Suprapubic skin (tissue), 4 donors: Measurements from ENCODE around the gene ATOH8. TPM values are rescaled to one million over a fixed set of nuclear protein-coding genes. Genes with fewer than 3 reads are reported as not detected.

ENCODE experiments used
- DNase-seq, 2 donors: peaks; one replicate each; pipeline ENCODE4 v3.0.0-alpha.2; 2019; ENCODE audit warnings: low spot score in 2 of 2
- H3K27ac ChIP-seq: fragments of 200-600 bp; sonication (generic); one replicate; pipeline ENCODE4 v1.5.1; 2019
- H3K27me3 ChIP-seq: fragments of 200-600 bp; sonication (generic); one replicate; pipeline ENCODE4 v1.5.1; 2019
- H3K36me3 ChIP-seq: fragments of 200-600 bp; sonication (generic); one replicate; pipeline ENCODE4 v1.5.1; 2019
- H3K4me1 ChIP-seq: fragments of 200-600 bp; sonication (generic); one replicate; pipeline ENCODE4 v1.5.1; 2019
- H3K4me3 ChIP-seq: fragments of 200-600 bp; sonication (generic); one replicate; pipeline ENCODE4 v1.5.1; 2019; ENCODE audit warnings: mild to moderate bottlenecking
- H3K9me3 ChIP-seq: fragments of 200-600 bp; sonication (generic); one replicate; pipeline ENCODE4 v1.5.1; 2019
- CTCF ChIP-seq, 2 donors: fragments of 200-600 bp in 1 of 2; fragments of 450-650 bp in 1 of 2; sonication (generic) in 1 of 2; IDR thresholded peaks; one replicate each; pipeline ENCODE4 v1.5.1; 2016 to 2019; ENCODE audit warnings: antibody characterized with exemption in 2 of 2, mild to moderate bottlenecking in 1 of 2, moderate library complexity in 1 of 2
- EP300 ChIP-seq: sonication (generic); formaldehyde crosslinking; IDR thresholded peaks from one replicate; pipeline ENCODE4 v1.6.1; 2017; ENCODE audit warnings: antibody characterized with exemption
- POLR2A ChIP-seq, 2 donors: fragments of 450-650 bp; IDR thresholded peaks; one replicate each; pipeline ENCODE4 v1.6.1; 2017; ENCODE audit warnings: antibody characterized with exemption in 2 of 2, mild to moderate bottlenecking in 2 of 2, moderate library complexity in 2 of 2
- POLR2AphosphoS5 ChIP-seq, 3 donors: sonication (generic); formaldehyde crosslinking; IDR thresholded peaks; one replicate each; pipeline ENCODE4 v1.6.1; 2017; ENCODE audit warnings: antibody characterized with exemption in 3 of 3
- WGBS: methylation state at CpG from one replicate; pipeline ENCODE4 v1.1.5; 2018; 5-methylcytosine and 5-hydroxymethylcytosine counted together
- total RNA-seq, 4 donors: library from RNA; depleted of rRNA; stranded (reverse); fragments of >200 nt; gene quantifications; one replicate each; pipeline ENCODE4 v1.1.0, GENCODE V29; 2016

Gene ATOH8
- total RNA-seq, 4 donors from 2014 or later, result 9.7 to 30.3 (median 27.3) TPM

DNA sequence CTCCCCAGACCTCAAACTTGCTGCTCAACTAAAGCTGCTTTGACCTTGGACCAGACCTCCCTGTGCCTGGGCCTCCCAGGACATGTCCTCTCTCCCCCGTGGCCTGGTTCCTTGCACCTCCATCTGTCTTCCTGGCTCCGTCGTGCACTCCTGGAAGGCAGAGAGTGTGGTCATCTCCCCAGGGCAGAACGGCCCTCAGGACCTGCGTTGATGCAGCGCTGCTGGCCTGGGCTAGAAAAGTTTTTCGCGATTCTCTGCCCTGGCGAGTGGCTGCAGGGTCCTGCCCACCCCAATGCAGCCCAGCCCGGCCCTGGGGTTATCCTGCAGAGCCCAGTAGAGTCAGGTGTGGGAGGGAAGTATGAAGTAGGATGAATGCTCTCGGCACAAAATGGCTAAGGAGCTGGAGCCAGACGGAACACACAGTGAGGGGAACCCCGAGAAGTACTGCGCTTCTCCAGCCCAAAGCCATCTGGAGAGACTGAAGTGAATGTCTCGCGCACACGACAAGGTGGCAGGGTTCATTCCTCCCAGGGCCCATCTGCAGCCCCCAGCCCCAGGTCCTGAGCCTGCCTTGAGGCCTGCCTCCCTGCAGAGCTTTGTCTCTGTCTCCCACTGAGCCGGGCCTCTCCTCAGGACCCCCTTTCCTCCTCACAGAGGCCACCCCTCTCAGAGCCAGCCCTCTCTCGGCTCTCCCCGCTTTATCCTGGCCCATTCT, 41.7 kb downstream of the ATOH8 start:
- DNase-seq, result peak in 1 of 2 donors; percentile 56
- no peaks in the 10 kb centered on the region for H3K9me3 ChIP-seq
- H3K4me3 ChIP-seq, result no peak overlapping the region
- H3K27me3 ChIP-seq, result no peaks in the 10 kb centered on the region
- no peaks in the 10 kb centered on the region for H3K36me3 ChIP-seq
- H3K27ac ChIP-seq, result no peak overlapping the region
- 85% methylated on average over 16 of the region's 20 CpGs for WGBS
- peaks cover 51% of the 10 kb centered on the region for H3K4me1 ChIP-seq
- TF ChIP-seq CTCF (IDR thresholded peaks at IDR 0.05) (no peak), POLR2A (IDR thresholded peaks at IDR 0.05) (no peak), EP300 (no peak), POLR2AphosphoS5 (IDR thresholded peaks at IDR 0.05) (no peak)

- no peak overlapping the region for H3K4me3 ChIP-seq
- no peaks in the 10 kb centered on the region for H3K9me3 ChIP-seq
- TF ChIP-seq CTCF (IDR thresholded peaks at IDR 0.05) (no peak), POLR2AphosphoS5 (IDR thresholded peaks at IDR 0.05) (no peak), POLR2A (IDR thresholded peaks at IDR 0.05) (no peak), EP300 (no peak)
- H3K27me3 ChIP-seq, result no peaks in the 10 kb centered on the region
- H3K4me1 ChIP-seq, result peaks cover 51% of the 10 kb centered on the region
- H3K36me3 ChIP-seq, result no peaks in the 10 kb centered on the region
- H3K27ac ChIP-seq, result no peak overlapping the region
- peak in 1 of 2 donors; percentile 62 for DNase-seq
- 90% methylated on average over 5 of the region's 6 CpGs for WGBS
Measured at GRCh38 chr2:85796046-85796340, 42.2 kb downstream of the ATOH8 start.

DNA sequence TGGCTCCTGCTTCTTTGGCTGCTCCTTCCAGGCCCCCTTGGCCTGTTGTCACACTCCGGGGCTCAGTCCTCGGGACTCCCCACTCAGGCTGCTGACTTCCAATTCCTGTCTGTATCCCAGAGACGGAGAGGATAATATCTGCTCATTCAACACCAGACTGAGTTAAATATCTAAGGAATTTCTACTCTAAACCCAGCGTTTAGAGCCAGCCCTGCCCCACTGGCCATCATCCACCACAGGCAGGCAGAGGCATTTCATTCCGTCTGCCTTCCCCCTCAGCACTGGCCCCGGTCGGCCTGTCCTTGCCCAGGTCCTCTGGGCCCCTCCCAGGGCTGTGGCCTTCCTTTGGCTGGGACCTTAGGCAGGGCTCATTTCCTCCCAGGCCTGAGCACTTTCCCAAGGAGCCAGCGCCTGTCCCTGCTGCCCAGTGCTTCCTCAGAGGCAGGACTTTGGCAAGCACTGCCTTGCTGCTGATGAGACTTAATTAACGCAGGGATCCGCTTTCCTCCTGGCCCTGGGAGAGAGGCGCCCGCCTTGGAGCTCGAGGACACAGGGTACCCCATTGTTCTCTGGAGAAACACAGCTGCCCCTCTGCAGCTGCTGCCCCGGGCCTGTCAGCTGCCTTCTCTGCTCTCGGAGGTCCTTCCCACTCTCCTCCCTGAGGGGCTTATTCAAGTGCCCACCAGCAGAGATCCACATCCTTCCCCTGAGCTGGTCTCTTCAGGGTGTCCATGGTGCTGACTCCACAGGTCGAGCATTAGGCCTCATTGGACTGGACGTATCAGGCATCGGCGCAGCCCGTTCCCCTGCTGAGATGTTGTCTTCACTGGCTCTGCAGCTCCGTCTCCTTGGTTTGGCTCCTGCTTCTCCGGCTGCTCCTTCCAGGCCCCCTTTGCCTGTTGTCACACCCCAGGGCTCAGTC, 42.8 kb downstream of the ATOH8 start:
- no peak for TF ChIP-seq EP300
- no peak for TF ChIP-seq CTCF (IDR thresholded peaks at IDR 0.05)
- TF ChIP-seq POLR2A (IDR thresholded peaks at IDR 0.05), result no peak
- no peak for TF ChIP-seq POLR2AphosphoS5 (IDR thresholded peaks at IDR 0.05)
- 76% methylated on average over 19 of the region's 22 CpGs for WGBS
- Histone ChIP-seq H3K4me3 (no peak overlapping the region), H3K27ac (no peak overlapping the region), H3K36me3 (no peaks in the 10 kb centered on the region), H3K9me3 (no peaks in the 10 kb centered on the region), H3K4me1 (peaks cover 51% of the 10 kb centered on the region), H3K27me3 (no peaks in the 10 kb centered on the region)
- peak; percentile 65 to 73 for DNase-seq

DNA sequence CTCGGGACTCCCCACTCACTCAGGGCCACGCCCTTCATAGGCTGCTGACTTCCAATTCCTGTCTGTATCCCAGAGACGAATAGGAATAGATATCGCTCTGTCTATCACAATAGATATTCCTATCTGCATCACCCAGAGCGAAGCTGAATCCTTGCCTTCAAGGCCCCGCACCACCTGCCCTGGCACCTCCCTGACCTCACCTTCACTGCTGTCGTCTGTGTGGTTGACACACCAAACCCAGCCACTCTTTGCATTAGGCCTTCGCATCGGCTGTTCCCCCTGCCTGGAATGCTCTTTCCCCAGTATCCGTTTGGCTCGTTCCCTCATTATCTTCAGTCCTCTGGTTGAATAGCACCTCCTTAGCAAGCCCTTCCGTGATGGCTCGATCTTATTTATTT, 43.5 kb downstream of the ATOH8 start:
- Histone ChIP-seq H3K4me1 (peaks cover 44% of the 10 kb centered on the region), H3K4me3 (no peak overlapping the region)
- no peak for TF ChIP-seq CTCF (IDR thresholded peaks at IDR 0.05)
- TF ChIP-seq POLR2A (IDR thresholded peaks at IDR 0.05), result no peak
- TF ChIP-seq EP300, result no peak
- TF ChIP-seq POLR2AphosphoS5 (IDR thresholded peaks at IDR 0.05), result no peak

GRCh38 chr2:85797921-85798320, 44.1 kb downstream of the ATOH8 start:
- no peaks in the 10 kb centered on the region for H3K36me3 ChIP-seq
- no peak overlapping the region for H3K27ac ChIP-seq
- TF ChIP-seq POLR2A (IDR thresholded peaks at IDR 0.05), result no peak
- no peak for TF ChIP-seq EP300
- no peaks in the 10 kb centered on the region for H3K9me3 ChIP-seq
- 69% methylated on average over 6 of the region's 6 CpGs for WGBS
- DNase-seq, result peak; percentile 24 to 59
- H3K27me3 ChIP-seq, result no peaks in the 10 kb centered on the region
- H3K4me1 ChIP-seq, result peaks cover 38% of the 10 kb centered on the region
- no peak overlapping the region for H3K4me3 ChIP-seq

More for the DNA sequence above, 43.5 kb downstream of the ATOH8 start:
- WGBS, result 93% methylated on average over 13 of the region's 13 CpGs
- H3K27me3 ChIP-seq, result no peaks in the 10 kb centered on the region
- DNase-seq, result peak in 1 of 2 donors; percentile 32
- no peaks in the 10 kb centered on the region for H3K36me3 ChIP-seq
- no peaks in the 10 kb centered on the region for H3K9me3 ChIP-seq
- H3K27ac ChIP-seq, result no peak overlapping the region
